Prostate gland (tissue), 2 donors: ENCODE measurements around the gene DCAF16. TPM values are rescaled to one million over a fixed set of nuclear protein-coding genes. Genes with fewer than 3 reads are reported as not detected.
A peak's percentile ranks its signal among the peaks of the same experiment; 100 is the strongest.
"Not testable (repeated sequence)": the region's sequence is repeated elsewhere in the genome, so short reads cannot be mapped to it uniquely, and the experiment has no call there.

Source experiments
- DNase-seq: peaks from one replicate; pipeline ENCODE4 v3.0.0-alpha.2; 2019; ENCODE audit warnings: low spot score
- H3K27ac ChIP-seq, 2 donors: fragments of 200-600 bp; sonication (generic); 2 replicates each; pipeline ENCODE4 v1.5.1; 2017 to 2019
- H3K27me3 ChIP-seq: fragments of 200-600 bp; sonication (generic); replicated peaks from 2 replicates; pipeline ENCODE4 v1.5.1; 2019; ENCODE audit not compliant: insufficient read depth
- H3K36me3 ChIP-seq, 2 donors: fragments of 200-600 bp; sonication (generic); 1 replicate in 1 of 2; 2 replicates in 1 of 2; pipeline versions ENCODE4 v1.5.1 to v1.8.1; 2017 to 2019
- H3K4me1 ChIP-seq: fragments of 200-600 bp; sonication (generic); replicated peaks from 2 replicates; pipeline ENCODE4 v1.5.1; 2019
- H3K4me3 ChIP-seq, 2 donors: fragments of 200-600 bp; sonication (generic); 2 replicates each; pipeline ENCODE4 v1.5.1; 2017 to 2019
- H3K9me3 ChIP-seq: fragments of 200-600 bp; sonication (generic); 2 replicates; pipeline ENCODE4 v1.5.1; 2017
- CTCF ChIP-seq, 4 experiments: fragments of 200-600 bp in 2 of 4; fragments of 450-650 bp in 2 of 4; sonication (generic) in 2 of 4; IDR thresholded peaks; 1 replicate in 3 of 4; 2 replicates in 1 of 4; pipeline ENCODE4 v1.5.1; 2016 to 2019; ENCODE audit warnings: antibody characterized with exemption in 4 of 4, mild to moderate bottlenecking in 2 of 4, moderate library complexity in 2 of 4
- POLR2A ChIP-seq: fragments of 450-650 bp; IDR thresholded peaks from one replicate; pipeline ENCODE4 v1.6.1; 2016; ENCODE audit warnings: antibody characterized with exemption, mild to moderate bottlenecking
- POLR2AphosphoS5 ChIP-seq: sonication (generic); formaldehyde crosslinking; IDR thresholded peaks from one replicate; pipeline ENCODE4 v1.6.1; 2017; ENCODE audit warnings: antibody characterized with exemption
- WGBS: methylation state at CpG from one replicate; pipeline ENCODE4 v1.1.5; 2018; 5-methylcytosine and 5-hydroxymethylcytosine counted together
- intact Hi-C: fragments of 100-400 bp; cut with DNase I; formaldehyde crosslinking; loops from one replicate; pipeline ENCODE4 v1.14.2; 2022
- total RNA-seq, 2 donors: library from RNA; depleted of rRNA; stranded (reverse); fragments of >200 nt; gene quantifications; one replicate each; pipeline ENCODE4 v1.1.0, GENCODE V29; 2016

DCAF16 gene
- total RNA-seq, result 10 to 100 TPM; 33.0 to 44.0 TPM

GRCh38 chr4:17810260-17811077 lies at the start of gene DCAF16, which contains the start of gene NCAPG:
DCAF16 (minus strand) TSS chr4:17810757; CDS start chr4:17804141, 6,616 bp downstream.
NCAPG (plus strand) TSS chr4:17810979; CDS start chr4:17811078, 99 bp downstream.
- Histone ChIP-seq H3K36me3 (no peaks in the 10 kb centered on the region), H3K4me1 (peaks cover 8% of the 10 kb centered on the region), H3K27ac (peak within 1 kb of the TSS; percentile 89 to 93), H3K4me3 (peak within 1 kb of the TSS; percentile 59 to 81), H3K27me3 (no peaks in the 10 kb centered on the region), H3K9me3 (no peaks in the 10 kb centered on the region)
- TF ChIP-seq POLR2A (peak; percentile 98), POLR2AphosphoS5 (peak; percentile 100), CTCF (IDR thresholded peaks at IDR 0.05) (no peak)
- intact Hi-C loops, result loop anchor here (2.0 to 5.0 kb wide), 2 partner anchors 212 to 233 kb away; partner anchors contain the start of gene LAP3
- WGBS, result under 1% methylated on average over 69 of the region's 69 CpGs
- peak; percentile 99 for DNase-seq

DNA sequence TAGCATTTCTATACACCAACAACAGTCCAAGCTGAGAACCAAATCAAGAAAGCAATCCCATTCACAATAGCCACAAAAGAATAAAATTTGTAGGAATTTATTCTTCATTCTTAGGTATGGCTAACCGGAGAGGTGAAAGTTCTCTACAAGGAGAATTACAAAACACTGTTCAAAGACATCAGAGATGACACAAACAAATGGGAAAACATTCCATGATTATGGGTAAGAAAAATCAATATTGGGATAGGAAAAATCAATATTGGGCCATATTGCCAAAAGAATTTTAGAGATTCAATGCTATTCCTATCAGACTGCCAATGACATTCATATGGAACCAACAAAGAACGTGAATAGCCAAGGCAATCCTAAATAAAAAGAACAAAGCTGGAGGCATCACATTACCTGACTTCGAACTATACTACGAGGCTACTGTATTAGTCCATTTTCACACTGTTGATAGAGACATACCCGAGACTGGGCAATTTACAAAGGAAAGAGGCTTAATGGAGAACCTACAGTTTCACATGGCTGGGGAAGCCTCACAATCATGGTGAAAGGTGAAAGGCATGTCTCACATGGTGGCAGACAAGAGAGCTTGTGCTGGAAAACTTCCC lies 49.3 kb upstream of the DCAF16 start:
- no peaks in the 10 kb centered on the region for H3K9me3 ChIP-seq
- H3K4me1 ChIP-seq, result no peaks in the 10 kb centered on the region
- WGBS, result 93% methylated on average over 5 of the region's 5 CpGs
- intact Hi-C loops, result no loop called here
- no peak for TF ChIP-seq POLR2AphosphoS5
- TF ChIP-seq POLR2A, result no peak
- TF ChIP-seq CTCF (IDR thresholded peaks at IDR 0.05), result no peak
- no peaks in the 10 kb centered on the region for H3K36me3 ChIP-seq
- no peaks in the 10 kb centered on the region for H3K27me3 ChIP-seq
- no peak for DNase-seq
- H3K4me3 ChIP-seq, result no peak overlapping the region
- H3K27ac ChIP-seq, result no peak overlapping the region

- 64% methylated on average over 3 of the region's 3 CpGs for WGBS
- no peak for DNase-seq
- Histone ChIP-seq H3K27ac (no peak overlapping the region), H3K36me3 (no peaks in the 10 kb centered on the region), H3K4me3 (no peak overlapping the region), H3K27me3 (no peaks in the 10 kb centered on the region), H3K4me1 (no peaks in the 10 kb centered on the region), H3K9me3 (no peaks in the 10 kb centered on the region)
- intact Hi-C loops, result no loop called here
- TF ChIP-seq POLR2AphosphoS5 (no peak), POLR2A (no peak)
These were observed 43.5 kb upstream of the DCAF16 start for GRCh38 chr4:17854036-17854435.

- intact Hi-C loops, result no loop called here
- TF ChIP-seq CTCF (IDR thresholded peaks at IDR 0.05) (no peak), POLR2A (no peak), POLR2AphosphoS5 (no peak)
These were observed 41.4 kb upstream of the DCAF16 start for GRCh38 chr4:17851959-17852358.

DNA sequence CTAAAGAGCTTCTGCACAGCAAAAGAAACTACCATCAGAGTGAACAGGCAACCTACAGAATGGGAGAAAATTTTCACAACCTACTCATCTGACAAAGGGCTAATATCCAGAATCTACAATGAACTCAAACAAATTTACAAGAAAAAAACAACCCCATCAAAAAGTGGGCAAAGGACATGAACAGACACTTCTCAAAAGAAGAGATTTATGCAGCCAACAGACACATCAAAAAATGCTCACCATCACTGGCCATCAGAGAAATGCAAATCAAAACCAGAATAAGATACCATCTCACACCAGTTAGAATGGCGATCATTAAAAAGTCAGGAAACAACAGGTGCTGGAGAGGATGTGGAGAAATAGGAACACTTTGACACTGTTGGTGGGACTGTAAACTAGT lies 39.7 kb upstream of the DCAF16 start:
- H3K27me3 ChIP-seq, H3K4me3 ChIP-seq, H3K9me3 ChIP-seq, H3K27ac ChIP-seq, H3K36me3 ChIP-seq, intact Hi-C loops, H3K4me1 ChIP-seq, DNase-seq: not testable (repeated sequence)
- WGBS, result 93% methylated on average over 1 of the region's 1 CpG

More at GRCh38 chr4:17851959-17852358, 41.4 kb upstream of the DCAF16 start:
- no peaks in the 10 kb centered on the region for H3K9me3 ChIP-seq
- no peaks in the 10 kb centered on the region for H3K36me3 ChIP-seq
- H3K4me1 ChIP-seq, result no peaks in the 10 kb centered on the region
- H3K27ac ChIP-seq, result no peak overlapping the region
- DNase-seq, result no peak
- H3K27me3 ChIP-seq, result no peaks in the 10 kb centered on the region
- H3K4me3 ChIP-seq, result no peak overlapping the region
